ENCODE measurements around the gene ANKRD17.

Gene ANKRD17

DNA sequence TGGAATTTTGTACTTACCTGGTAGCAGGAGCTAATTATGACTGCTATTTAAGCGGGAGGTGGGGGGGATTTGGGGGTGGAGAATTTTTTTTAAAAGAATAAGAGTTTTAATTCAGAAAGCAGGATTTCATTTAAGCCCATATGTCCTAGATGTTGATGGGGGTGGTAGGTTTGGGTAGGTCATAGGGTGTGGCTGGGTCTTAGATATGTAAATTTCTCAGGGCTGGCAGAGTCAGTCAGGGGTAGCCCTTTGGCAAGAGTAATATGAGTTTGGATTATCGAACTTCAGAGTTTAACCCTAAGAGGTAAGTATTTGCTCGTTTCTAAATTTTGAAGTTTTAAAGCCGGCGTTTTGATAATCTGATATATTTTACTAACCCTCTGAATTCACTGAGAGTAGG is 153.9 kb downstream of the ANKRD17 start:
- Histone ChIP-seq H3K4me3 (ENCODE audit: low read depth, low read length) (no peak overlapping the region), H3K4me1 (ENCODE audit: control insufficient read depth, insufficient read depth, low read length) (no peaks in the 10 kb centered on the region), H3K36me3 (ENCODE audit: control insufficient read depth in 2 of 2, insufficient read depth in 1 of 2, low read length in 2 of 2) (peaks cover 19 to 77% of the 10 kb centered on the region in 2 experiments; a peak in 2 of 3 replicates), H3K27ac (ENCODE audit: extremely low read depth, low read depth, low read length) (no peak overlapping the region), H3K9me3 (ENCODE audit: control insufficient read depth, insufficient read depth, low read depth, low read length) (no peaks in the 10 kb centered on the region)
- POLR2A ChIA-PET, result interaction anchor here (0.6 kb wide), 1 partner anchor 37 kb away, joined by 3 read pairs; no protein-coding TSS in a partner anchor
- TF ChIP-seq, protein P1, sequence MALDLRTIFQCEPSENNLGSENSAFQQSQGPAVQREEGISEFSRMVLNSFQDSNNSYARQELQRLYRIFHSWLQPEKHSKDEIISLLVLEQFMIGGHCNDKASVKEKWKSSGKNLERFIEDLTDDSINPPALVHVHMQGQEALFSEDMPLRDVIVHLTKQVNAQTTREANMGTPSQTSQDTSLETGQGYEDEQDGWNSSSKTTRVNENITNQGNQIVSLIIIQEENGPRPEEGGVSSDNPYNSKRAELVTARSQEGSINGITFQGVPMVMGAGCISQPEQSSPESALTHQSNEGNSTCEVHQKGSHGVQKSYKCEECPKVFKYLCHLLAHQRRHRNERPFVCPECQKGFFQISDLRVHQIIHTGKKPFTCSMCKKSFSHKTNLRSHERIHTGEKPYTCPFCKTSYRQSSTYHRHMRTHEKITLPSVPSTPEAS (tag by site-specific recombination; IDR thresholded peaks at IDR 0.05), result no peak
- TF ChIP-seq ZNF610 (tag by site-specific recombination; IDR thresholded peaks at IDR 0.05; ENCODE audit: borderline replicate concordance) (no peak), BCL11A (tag by site-specific recombination; IDR thresholded peaks at IDR 0.05; ENCODE audit: low read depth) (no peak), WT1 (tag by site-specific recombination; IDR thresholded peaks at IDR 0.05) (no peak), ZNF791 (tag by site-specific recombination; IDR thresholded peaks at IDR 0.05) (no peak), TCF7L2 (IDR thresholded peaks at IDR 0.05; ENCODE audit: borderline replicate concordance, low read depth, low read length) (no peak), ZNF404 (tag by site-specific recombination; IDR thresholded peaks at IDR 0.05) (no peak), IKZF3 (tag by site-specific recombination; IDR thresholded peaks at IDR 0.05) (no peak), SCRT1 (tag by site-specific recombination; IDR thresholded peaks at IDR 0.05; ENCODE audit: borderline replicate concordance) (no peak), ZNF654 (tag by site-specific recombination; IDR thresholded peaks at IDR 0.05; ENCODE audit: low read depth) (no peak), GFI1B (tag by site-specific recombination; IDR thresholded peaks at IDR 0.05) (no peak), ZFP3 (tag by site-specific recombination; IDR thresholded peaks at IDR 0.05; ENCODE audit: low read depth) (no peak), ZNF23 (tag by site-specific recombination; IDR thresholded peaks at IDR 0.05; ENCODE audit: borderline replicate concordance) (no peak), ZBTB17 (tag by site-specific recombination; IDR thresholded peaks at IDR 0.05) (no peak), ZNF292 (tag by site-specific recombination; IDR thresholded peaks at IDR 0.05; ENCODE audit: borderline replicate concordance, low read depth) (no peak)
- TF ChIP-seq, protein P2, sequence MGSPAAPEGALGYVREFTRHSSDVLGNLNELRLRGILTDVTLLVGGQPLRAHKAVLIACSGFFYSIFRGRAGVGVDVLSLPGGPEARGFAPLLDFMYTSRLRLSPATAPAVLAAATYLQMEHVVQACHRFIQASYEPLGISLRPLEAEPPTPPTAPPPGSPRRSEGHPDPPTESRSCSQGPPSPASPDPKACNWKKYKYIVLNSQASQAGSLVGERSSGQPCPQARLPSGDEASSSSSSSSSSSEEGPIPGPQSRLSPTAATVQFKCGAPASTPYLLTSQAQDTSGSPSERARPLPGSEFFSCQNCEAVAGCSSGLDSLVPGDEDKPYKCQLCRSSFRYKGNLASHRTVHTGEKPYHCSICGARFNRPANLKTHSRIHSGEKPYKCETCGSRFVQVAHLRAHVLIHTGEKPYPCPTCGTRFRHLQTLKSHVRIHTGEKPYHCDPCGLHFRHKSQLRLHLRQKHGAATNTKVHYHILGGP (tag by site-specific recombination; IDR thresholded peaks at IDR 0.05), result no peak
- TF ChIP-seq, protein P3, sequence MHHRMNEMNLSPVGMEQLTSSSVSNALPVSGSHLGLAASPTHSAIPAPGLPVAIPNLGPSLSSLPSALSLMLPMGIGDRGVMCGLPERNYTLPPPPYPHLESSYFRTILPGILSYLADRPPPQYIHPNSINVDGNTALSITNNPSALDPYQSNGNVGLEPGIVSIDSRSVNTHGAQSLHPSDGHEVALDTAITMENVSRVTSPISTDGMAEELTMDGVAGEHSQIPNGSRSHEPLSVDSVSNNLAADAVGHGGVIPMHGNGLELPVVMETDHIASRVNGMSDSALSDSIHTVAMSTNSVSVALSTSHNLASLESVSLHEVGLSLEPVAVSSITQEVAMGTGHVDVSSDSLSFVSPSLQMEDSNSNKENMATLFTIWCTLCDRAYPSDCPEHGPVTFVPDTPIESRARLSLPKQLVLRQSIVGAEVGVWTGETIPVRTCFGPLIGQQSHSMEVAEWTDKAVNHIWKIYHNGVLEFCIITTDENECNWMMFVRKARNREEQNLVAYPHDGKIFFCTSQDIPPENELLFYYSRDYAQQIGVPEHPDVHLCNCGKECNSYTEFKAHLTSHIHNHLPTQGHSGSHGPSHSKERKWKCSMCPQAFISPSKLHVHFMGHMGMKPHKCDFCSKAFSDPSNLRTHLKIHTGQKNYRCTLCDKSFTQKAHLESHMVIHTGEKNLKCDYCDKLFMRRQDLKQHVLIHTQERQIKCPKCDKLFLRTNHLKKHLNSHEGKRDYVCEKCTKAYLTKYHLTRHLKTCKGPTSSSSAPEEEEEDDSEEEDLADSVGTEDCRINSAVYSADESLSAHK (tag by site-specific recombination; IDR thresholded peaks at IDR 0.05), result no peak
- CTCF ChIA-PET, result interaction anchor here (0.7 to 1.0 kb wide), 2 partner anchors 13 to 980 kb away, joined by 3 to 5 read pairs; no protein-coding TSS in a partner anchor

DNA sequence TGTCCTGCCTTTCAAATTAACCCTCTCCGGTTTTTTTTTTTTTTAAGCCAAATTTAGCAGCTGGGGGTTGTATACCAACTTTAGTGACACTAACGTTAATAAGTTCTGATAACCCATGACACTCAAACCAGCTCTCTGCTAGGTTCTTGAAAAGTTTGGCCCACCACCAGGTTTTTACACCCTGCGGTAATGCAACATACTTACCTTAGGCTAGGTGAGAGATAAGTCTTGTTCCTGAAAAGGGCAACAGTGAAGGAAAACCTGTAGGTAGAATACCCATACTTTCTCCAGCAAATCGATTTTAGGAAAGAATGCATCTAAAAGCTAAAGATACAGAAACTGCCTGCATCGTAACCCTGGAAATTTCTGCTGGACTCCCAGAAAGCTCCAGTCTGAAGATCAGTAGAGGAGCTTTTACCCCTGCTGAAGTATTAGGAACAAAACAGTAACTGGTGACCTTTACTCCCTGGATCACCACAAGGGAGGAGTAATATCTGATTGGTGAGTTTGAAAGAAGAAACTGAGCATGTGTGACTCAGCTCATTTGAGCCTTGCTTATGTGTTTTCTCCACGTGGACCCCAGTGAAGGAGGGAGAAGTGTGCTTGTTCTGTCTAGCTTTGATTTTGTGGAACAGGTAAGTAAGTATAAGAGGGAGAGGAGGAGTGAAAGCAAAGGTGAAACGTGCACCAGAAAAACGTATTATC is 154.6 kb downstream of the ANKRD17 start:
- ChIA-PET CTCF (interaction anchor here (1.0 kb wide), 1 partner anchor 13 kb away, joined by 5 read pairs; no protein-coding TSS in a partner anchor), POLR2A (interaction anchor here (0.6 kb wide), 1 partner anchor 37 kb away, joined by 3 read pairs; no protein-coding TSS in a partner anchor)
- H3K4me1 ChIP-seq (ENCODE audit: control insufficient read depth, insufficient read depth, low read length), result no peaks in the 10 kb centered on the region
- peaks cover 17 to 77% of the 10 kb centered on the region in 2 experiments; a peak in 2 of 3 replicates for H3K36me3 ChIP-seq (ENCODE audit: control insufficient read depth in 2 of 2, insufficient read depth in 1 of 2, low read length in 2 of 2)
- no peak overlapping the region for H3K4me3 ChIP-seq (ENCODE audit: low read depth, low read length)
- H3K9me3 ChIP-seq (ENCODE audit: control insufficient read depth, insufficient read depth, low read depth, low read length), result no peaks in the 10 kb centered on the region
- no peak overlapping the region for H3K27ac ChIP-seq (ENCODE audit: extremely low read depth, low read depth, low read length)
- TF ChIP-seq PRDM1 (tag by site-specific recombination; IDR thresholded peaks at IDR 0.05) (no peak), ZNF514 (tag by site-specific recombination; IDR thresholded peaks at IDR 0.05) (no peak), ZNF19 (tag by site-specific recombination; IDR thresholded peaks at IDR 0.05; ENCODE audit: low read depth) (no peak), ZNF169 (tag by site-specific recombination; IDR thresholded peaks at IDR 0.05) (no peak), HOXC10 (CRISPR knock-in tag; IDR thresholded peaks at IDR 0.05) (no peak), ZNF658 (tag by site-specific recombination; IDR thresholded peaks at IDR 0.05) (no peak), SP7 (tag by site-specific recombination; IDR thresholded peaks at IDR 0.05) (no peak), ZSCAN16 (tag by site-specific recombination; IDR thresholded peaks at IDR 0.05) (no peak), ZNF155 (tag by site-specific recombination; IDR thresholded peaks at IDR 0.05) (no peak), ZNF624 (tag by site-specific recombination; IDR thresholded peaks at IDR 0.05) (no peak)
- TF ChIP-seq, protein P4, sequence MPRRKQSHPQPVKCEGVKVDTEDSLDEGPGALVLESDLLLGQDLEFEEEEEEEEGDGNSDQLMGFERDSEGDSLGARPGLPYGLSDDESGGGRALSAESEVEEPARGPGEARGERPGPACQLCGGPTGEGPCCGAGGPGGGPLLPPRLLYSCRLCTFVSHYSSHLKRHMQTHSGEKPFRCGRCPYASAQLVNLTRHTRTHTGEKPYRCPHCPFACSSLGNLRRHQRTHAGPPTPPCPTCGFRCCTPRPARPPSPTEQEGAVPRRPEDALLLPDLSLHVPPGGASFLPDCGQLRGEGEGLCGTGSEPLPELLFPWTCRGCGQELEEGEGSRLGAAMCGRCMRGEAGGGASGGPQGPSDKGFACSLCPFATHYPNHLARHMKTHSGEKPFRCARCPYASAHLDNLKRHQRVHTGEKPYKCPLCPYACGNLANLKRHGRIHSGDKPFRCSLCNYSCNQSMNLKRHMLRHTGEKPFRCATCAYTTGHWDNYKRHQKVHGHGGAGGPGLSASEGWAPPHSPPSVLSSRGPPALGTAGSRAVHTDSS (tag by site-specific recombination; IDR thresholded peaks at IDR 0.05), result no peak
- TF ChIP-seq, protein P5, sequence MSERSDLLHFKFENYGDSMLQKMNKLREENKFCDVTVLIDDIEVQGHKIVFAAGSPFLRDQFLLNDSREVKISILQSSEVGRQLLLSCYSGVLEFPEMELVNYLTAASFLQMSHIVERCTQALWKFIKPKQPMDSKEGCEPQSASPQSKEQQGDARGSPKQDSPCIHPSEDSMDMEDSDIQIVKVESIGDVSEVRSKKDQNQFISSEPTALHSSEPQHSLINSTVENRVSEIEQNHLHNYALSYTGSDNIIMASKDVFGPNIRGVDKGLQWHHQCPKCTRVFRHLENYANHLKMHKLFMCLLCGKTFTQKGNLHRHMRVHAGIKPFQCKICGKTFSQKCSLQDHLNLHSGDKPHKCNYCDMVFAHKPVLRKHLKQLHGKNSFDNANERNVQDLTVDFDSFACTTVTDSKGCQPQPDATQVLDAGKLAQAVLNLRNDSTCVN (tag by site-specific recombination; optimal IDR thresholded peaks at IDR 0.05), result no peak
